Tibial artery (tissue), 4 donors: ENCODE results near the gene LRIG1.
A peak's percentile ranks its signal among the peaks of the same experiment; 100 is the strongest.

Experiments used
- DNase-seq, 2 donors: peaks; one replicate each; pipeline ENCODE4 v3.0.0-alpha.2; 2019
- H3K27ac ChIP-seq, 2 donors: fragments of 200-600 bp; sonication (generic) in 1 of 2; 1 replicate in 1 of 2; 2 replicates in 1 of 2; pipeline ENCODE4 v1.5.1; 2018 to 2019; ENCODE audit warnings: mild to moderate bottlenecking in 1 of 2
- H3K27me3 ChIP-seq, 2 donors: fragments of 200-600 bp; sonication (generic) in 1 of 2; one replicate each; pipeline versions ENCODE4 v1.5.1 to v1.6.0; 2016 to 2019
- H3K36me3 ChIP-seq, 3 donors: fragments of 200-600 bp; sonication (generic) in 2 of 3; one replicate each; pipeline ENCODE4 v1.5.1; 2016 to 2019; ENCODE audit warnings: mild to moderate bottlenecking in 2 of 3
- H3K4me1 ChIP-seq, 4 donors: fragments of 200-600 bp; sonication (generic) in 2 of 4; 1 replicate in 3 of 4; 2 replicates in 1 of 4; pipeline ENCODE4 v1.5.1; 2016 to 2019
- H3K4me3 ChIP-seq, 2 donors: fragments of 200-600 bp; sonication (generic) in 1 of 2; 1 replicate in 1 of 2; 2 replicates in 1 of 2; pipeline ENCODE4 v1.5.1; 2018 to 2019; ENCODE audit warnings: mild to moderate bottlenecking in 2 of 2
- H3K9me3 ChIP-seq, 3 donors: fragments of 200-600 bp; sonication (generic) in 1 of 3; one replicate each; pipeline ENCODE4 v1.5.1; 2016 to 2019
- intact Hi-C: fragments of 100-400 bp; cut with DNase I; formaldehyde crosslinking; loops from one replicate; pipeline ENCODE4 v1.15.0; 2023; ENCODE audit warnings: low total_unique reads
- TF ChIP-seq, protein P1 (sequence below), 2 experiments: fragments of 200-600 bp in 1 of 2; fragments of 450-650 bp in 1 of 2; IDR thresholded peaks; one replicate each; pipeline ENCODE4 v1.5.1; 2017 to 2019; ENCODE audit warnings: antibody characterized with exemption in 2 of 2, mild to moderate bottlenecking in 1 of 2, moderate library complexity in 1 of 2

Gene LRIG1

GRCh38 chr3:66439666-66440344 is 61.0 kb downstream of the LRIG1 start:
- no peaks in the 10 kb centered on the region for H3K9me3 ChIP-seq
- no peak overlapping the region for H3K27ac ChIP-seq
- peaks cover 0 to 77% (median 51%) of the 10 kb centered on the region in 4 donors for H3K4me1 ChIP-seq
- no peaks in the 10 kb centered on the region for H3K36me3 ChIP-seq
- intact Hi-C loops = no loop called here
- H3K27me3 ChIP-seq = no peaks in the 10 kb centered on the region
- TF ChIP-seq, protein P1, sequence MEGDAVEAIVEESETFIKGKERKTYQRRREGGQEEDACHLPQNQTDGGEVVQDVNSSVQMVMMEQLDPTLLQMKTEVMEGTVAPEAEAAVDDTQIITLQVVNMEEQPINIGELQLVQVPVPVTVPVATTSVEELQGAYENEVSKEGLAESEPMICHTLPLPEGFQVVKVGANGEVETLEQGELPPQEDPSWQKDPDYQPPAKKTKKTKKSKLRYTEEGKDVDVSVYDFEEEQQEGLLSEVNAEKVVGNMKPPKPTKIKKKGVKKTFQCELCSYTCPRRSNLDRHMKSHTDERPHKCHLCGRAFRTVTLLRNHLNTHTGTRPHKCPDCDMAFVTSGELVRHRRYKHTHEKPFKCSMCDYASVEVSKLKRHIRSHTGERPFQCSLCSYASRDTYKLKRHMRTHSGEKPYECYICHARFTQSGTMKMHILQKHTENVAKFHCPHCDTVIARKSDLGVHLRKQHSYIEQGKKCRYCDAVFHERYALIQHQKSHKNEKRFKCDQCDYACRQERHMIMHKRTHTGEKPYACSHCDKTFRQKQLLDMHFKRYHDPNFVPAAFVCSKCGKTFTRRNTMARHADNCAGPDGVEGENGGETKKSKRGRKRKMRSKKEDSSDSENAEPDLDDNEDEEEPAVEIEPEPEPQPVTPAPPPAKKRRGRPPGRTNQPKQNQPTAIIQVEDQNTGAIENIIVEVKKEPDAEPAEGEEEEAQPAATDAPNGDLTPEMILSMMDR (IDR thresholded peaks at IDR 0.05) = no peak
- H3K4me3 ChIP-seq = no peak overlapping the region
- no peak for DNase-seq

- no peak overlapping the region for H3K4me3 ChIP-seq
- no peaks in the 10 kb centered on the region for H3K36me3 ChIP-seq
- no peak for DNase-seq
- TF ChIP-seq, protein P1 (IDR thresholded peaks at IDR 0.05) = no peak
- intact Hi-C loops = no loop called here
- peaks cover 0 to 69% (median 47%) of the 10 kb centered on the region in 4 donors for H3K4me1 ChIP-seq
- H3K27ac ChIP-seq = no peak overlapping the region
- no peaks in the 10 kb centered on the region for H3K27me3 ChIP-seq
- no peaks in the 10 kb centered on the region for H3K9me3 ChIP-seq
Observed at GRCh38 chr3:66438046-66438445, 62.8 kb downstream of the LRIG1 start.

DNA sequence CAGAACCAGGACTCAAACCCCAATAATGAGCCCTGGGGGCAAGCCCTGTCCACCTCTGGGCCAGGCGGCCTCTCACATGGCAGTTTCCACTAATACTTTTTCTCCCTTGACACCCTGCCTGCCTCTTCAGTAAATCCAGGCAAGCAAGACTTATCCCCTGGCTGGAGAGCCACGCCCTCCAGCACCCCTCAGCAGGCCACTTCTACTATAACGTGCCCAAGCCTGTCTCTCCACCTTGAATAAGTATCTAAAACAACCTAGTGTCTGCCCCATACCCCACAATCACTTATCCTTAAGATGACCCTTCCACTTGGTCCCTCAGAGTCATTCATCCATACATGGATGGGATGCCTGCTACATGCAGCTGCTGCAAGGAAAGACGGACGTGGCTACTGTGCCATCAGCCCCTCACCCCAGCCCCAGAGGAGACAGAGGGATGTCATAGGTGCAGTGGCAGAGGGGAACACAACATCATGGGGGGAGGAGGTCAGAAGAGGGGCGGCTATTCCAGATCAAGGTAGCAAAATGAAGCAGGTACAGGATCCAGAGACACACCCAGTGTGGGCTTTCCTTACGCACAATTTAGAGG is 63.4 kb downstream of the LRIG1 start:
- no peaks in the 10 kb centered on the region for H3K27me3 ChIP-seq
- H3K27ac ChIP-seq = no peak overlapping the region
- no peak overlapping the region for H3K4me3 ChIP-seq
- DNase-seq = peak in 1 of 2 donors; percentile 50
- intact Hi-C loops = no loop called here
- H3K36me3 ChIP-seq = no peaks in the 10 kb centered on the region
- TF ChIP-seq, protein P1 (IDR thresholded peaks at IDR 0.05) = no peak
- H3K9me3 ChIP-seq = no peaks in the 10 kb centered on the region
- peaks cover 0 to 69% (median 44%) of the 10 kb centered on the region in 4 donors for H3K4me1 ChIP-seq

DNA sequence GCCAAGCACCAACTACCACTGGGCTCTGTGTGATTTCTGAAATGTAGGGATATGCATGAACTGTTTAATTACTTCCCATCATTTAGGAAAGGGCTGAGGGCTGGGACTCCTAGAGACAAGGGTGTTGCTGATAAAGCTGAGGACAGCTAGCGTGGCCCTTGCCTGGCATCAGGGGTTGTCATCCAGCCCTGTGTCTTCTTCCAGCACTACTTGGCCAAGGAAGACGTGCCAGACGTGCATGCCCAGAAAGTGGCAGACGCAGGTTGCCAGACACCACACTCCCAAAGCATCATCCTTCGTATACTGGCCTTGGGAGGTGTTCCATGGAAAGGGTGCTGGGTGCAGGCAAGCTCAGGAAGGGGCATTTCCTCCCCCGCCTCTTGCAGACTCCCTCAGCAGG is 64.8 kb downstream of the LRIG1 start:
- peak overlapping the region in 1 of 2 donors; percentile 4 for H3K27ac ChIP-seq
- H3K4me3 ChIP-seq = no peak overlapping the region
- no peaks in the 10 kb centered on the region for H3K9me3 ChIP-seq
- peaks cover 0 to 5% (median 0%) of the 10 kb centered on the region in 3 donors for H3K36me3 ChIP-seq
- no peak for DNase-seq
- H3K27me3 ChIP-seq = no peaks in the 10 kb centered on the region
- TF ChIP-seq, protein P1 (IDR thresholded peaks at IDR 0.05) = no peak
- intact Hi-C loops = no loop called here
- H3K4me1 ChIP-seq = peaks cover 0 to 69% (median 36%) of the 10 kb centered on the region in 4 donors

DNA sequence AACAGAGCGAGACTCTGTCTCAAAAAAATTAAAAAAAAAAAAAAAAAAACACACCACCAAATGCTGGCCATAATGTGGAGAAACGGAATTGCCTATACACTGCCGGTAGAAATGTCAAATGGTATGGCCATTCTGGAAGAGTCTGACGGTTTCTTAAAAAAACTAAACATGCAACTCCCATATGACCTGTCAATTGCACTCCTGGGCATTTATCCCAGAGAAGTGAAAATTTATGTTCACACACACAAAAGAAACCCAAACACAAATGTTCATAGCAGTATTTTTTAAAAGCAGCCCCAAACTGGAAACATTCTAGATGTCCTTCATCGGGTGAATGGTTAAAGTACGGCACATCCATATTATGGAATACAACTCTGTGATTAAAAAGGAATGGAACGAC is 66.1 kb downstream of the LRIG1 start:
- no peak for DNase-seq
- no peak overlapping the region for H3K27ac ChIP-seq
- H3K36me3 ChIP-seq = peaks cover 0 to 5% (median 0%) of the 10 kb centered on the region in 3 donors
- H3K27me3 ChIP-seq = no peaks in the 10 kb centered on the region
- peaks cover 0 to 65% (median 34%) of the 10 kb centered on the region in 4 donors for H3K4me1 ChIP-seq
- H3K4me3 ChIP-seq = no peak overlapping the region
- H3K9me3 ChIP-seq = no peaks in the 10 kb centered on the region
- intact Hi-C loops = no loop called here
- TF ChIP-seq, protein P1 (IDR thresholded peaks at IDR 0.05) = no peak
